RKO (cell line): ENCODE results near the gene DUSP19.

Experiments
- DNase-seq: peaks from one replicate; pipeline ENCODE4 v3.0.0-alpha.2; 2016; ENCODE audit warnings: low spot score

The DUSP19 gene

DNA sequence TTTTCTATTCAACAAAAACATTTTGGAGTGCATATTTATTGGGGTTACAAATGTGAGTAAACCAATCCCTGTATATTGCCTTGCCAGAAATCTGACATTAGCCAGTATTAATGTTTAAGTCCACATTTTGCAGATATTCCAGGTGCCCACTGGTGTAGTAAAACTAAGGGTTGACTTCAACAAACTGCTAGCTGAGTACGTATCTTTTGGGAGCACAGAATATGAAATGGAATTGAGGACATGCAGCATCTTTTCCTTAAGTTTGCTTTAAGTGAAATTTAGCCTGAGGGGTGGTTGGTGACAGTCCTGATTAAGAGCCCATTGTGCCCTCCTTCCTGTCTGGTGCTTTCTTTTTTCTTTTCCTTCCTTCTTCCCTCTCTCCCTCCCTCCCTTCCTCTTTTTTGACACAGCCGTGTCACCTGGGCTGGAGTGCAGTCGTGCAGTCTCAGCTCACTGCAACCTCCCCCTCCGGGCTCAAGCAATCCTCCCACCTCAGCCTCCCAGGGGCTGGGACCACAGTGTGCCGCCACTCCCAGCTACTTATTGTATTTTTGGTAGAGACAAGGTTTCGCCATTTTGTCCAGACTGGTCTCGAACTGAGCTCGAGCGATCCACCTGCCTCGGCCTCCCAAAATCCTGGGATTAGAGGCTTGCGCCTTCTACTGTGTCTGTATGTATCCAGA, 47.3 kb downstream of the DUSP19 start:
- DNase-seq, result peak; percentile 29

DNA sequence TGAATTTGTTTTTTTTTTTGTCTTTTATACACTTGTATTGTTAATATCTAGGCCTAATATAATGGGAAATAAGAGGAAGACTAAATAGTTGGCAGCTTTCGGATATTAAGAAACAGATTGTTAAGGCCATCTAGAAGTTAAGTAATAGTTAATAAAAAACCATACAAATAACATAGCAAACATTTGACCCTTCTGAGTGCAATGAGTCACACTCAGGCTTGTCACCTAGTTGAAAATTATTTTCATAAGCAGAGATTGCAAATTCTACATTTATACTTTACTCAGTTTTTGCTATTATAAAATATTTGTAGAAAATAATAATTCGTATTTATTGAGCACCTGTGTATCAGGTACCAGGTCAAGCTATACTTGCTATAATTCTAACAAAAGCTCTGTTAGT, 48.1 kb downstream of the DUSP19 start:
- DNase-seq, result peak; percentile 46

DNA sequence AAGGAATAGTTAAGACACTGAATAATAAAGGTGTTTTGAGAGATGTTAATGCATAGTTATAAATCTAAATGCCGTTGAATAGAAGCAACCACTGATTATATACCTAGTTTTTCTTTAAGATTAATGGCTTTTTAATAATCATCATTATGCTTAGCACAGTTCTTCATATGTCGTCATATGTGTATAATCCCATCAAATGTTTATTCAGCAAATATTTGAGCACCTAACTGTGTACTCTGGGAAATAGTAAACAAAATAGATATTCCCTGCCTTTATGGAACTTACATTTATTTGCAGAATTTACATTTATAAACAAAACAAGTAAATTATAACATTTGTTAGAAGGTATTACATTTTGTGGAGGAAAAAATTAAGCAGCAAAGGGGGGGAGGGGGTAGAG, 55.5 kb downstream of the DUSP19 start:
- no peak for DNase-seq

DNA sequence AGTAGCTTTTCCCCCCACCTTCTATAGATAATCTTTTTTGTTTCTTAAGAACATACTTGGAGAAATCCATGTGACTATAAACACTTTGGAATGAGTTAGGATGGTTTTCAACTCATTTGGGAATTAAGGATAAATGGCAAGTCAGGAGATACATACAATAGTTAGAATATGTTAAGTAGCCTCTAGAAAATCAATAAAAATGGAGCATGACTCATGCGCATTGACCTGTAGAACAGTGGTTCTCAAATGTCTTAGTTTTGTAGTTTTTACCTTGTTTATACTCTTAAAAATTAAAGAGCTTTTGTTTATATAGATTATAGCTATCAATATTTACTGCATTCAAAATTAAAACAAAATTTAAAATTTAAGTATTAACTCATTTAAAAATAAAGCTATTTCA, 70.4 kb downstream of the DUSP19 start:
- no peak for DNase-seq

DNA sequence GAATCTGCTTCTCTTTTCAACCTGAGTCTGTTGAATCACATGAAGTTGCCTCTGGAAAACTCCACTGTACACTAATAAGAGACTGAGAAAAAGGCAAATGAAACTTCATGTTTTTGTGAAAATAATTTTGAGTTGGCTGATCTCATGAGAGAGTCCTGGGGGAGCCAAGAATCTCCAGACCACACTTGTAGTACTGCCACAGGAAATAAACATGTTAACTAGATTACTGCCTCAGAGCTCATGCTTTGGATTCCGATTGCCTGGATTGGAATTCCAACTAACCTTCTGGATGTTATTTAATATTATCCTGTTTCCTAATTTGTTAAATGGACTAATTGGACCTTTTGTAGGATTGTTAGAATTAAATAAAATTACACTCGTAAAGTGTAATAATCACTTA, 70.9 kb downstream of the DUSP19 start:
- DNase-seq, result no peak
